ENCODE data around the gene CCT5.

The CCT5 gene

DNA sequence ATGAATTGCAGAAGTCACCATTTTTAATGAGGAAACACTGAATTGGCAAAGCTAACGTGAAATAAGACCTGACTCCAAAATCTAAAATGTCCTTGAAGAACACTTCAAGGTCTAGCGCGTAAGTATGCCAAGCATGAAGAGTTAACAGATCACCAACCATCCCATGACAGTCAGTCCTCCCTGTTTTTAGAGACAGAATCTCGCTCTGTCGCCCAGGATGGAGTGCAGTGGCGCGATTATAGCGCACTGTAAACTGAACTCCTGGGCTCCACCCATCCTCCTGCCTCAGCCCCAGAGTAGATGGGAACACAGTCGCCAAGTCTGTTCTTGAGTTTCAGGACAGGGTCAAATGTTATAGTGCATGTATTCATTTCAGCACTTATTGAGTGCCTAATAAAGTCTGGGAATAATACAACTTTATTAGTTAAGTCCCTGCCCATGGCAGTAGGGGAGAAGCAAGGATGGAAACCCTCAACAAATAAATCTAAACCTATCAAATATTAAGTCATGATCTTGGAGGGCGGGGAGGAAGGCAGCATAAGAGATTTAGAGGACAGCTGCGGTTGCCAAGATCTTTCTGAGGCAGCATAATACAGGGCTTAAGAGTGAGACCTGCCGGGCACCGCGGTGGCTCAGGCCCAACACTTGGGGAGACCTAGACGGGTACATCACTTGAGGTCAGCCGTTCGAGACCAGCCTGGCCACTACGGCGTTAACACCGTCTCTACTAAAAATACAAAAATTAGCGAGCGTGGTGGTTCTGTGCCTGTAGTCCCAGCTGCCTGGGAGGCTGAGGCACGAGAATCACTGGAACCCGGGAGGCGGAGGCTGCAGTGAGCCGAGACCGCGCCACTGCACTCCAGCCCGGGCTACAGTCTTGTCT lies 1.5 kb upstream of the CCT5 start:
- Histone ChIP-seq H3K9ac (ENCODE audit: low read depth, low read length) (peak overlapping the region; percentile 96), H3K4me1 (ENCODE audit: control insufficient read depth, insufficient read depth, low read length) (peaks cover 17% of the 10 kb centered on the region), H3K4me3 (ENCODE audit: low read length) (peak overlapping the region; percentile 85), H3K36me3 (ENCODE audit: insufficient read depth, low read length) (peaks cover 11% of the 10 kb centered on the region), H3K4me2 (ENCODE audit: low read length) (peak overlapping the region; percentile 89), H3K27me3 (ENCODE audit: control insufficient read depth, insufficient read depth, low read length) (no peaks in the 10 kb centered on the region), H3K9me3 (replicated peaks; ENCODE audit: low read length) (no peaks in the 10 kb centered on the region)

DNA sequence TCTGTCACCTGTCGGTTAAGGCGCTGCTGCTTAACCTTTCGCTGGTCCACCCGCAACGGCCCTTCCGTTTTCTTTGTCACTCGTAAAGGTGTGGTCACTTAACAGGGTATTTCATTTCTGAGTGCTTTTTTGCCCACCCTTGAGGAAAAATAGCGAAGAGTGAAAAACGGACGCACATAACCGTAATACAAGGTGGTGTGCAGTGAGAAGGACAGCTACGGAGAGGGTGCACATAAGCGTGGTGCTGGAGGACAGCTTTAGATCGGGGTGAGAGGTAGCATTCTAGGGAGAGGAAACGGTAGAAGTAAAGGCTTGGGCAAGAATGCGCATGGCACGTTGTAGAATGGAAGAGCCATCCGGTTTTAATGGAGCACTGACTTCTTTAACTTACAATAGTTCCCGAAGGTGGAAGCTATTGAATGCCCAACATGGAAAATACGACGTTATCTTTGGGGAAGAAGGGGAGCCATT lies 761 bp downstream of the CCT5 start:
- H3K4me1 ChIP-seq (ENCODE audit: control insufficient read depth, insufficient read depth, low read length), result peaks cover 17% of the 10 kb centered on the region
- peak overlapping the region; percentile 85 for H3K4me3 ChIP-seq (ENCODE audit: low read length)
- no peaks in the 10 kb centered on the region for H3K27me3 ChIP-seq (ENCODE audit: control insufficient read depth, insufficient read depth, low read length)
- H3K4me2 ChIP-seq (ENCODE audit: low read length), result peak overlapping the region; percentile 89
- peaks cover 33% of the 10 kb centered on the region for H3K36me3 ChIP-seq (ENCODE audit: insufficient read depth, low read length)
- no peaks in the 10 kb centered on the region for H3K9me3 ChIP-seq (replicated peaks; ENCODE audit: low read length)
- H3K9ac ChIP-seq (ENCODE audit: low read depth, low read length), result peak overlapping the region; percentile 96

DNA sequence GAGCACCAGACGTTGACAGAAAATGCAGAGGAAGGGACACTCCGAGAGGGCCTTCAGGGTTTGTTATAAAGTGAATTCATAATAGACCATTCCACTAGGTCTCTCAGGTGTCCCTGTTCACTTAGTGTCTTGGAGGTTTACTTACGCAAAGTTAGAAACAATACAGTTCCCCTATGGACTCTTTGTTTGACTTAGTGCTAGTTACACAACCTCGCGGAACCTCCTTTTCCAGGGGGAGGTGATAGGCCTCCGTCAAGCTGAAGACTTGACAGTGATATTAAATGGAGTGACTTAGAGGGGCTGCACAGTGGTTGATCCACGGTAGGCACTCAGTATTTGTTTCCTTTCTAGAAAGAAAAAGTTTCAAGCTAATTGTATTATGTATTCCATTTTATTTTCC lies 1.3 kb downstream of the CCT5 start:
- Histone ChIP-seq H3K4me3 (ENCODE audit: low read length) (peak overlapping the region; percentile 85), H3K9me3 (replicated peaks; ENCODE audit: low read length) (no peaks in the 10 kb centered on the region), H3K9ac (ENCODE audit: low read depth, low read length) (peak overlapping the region; percentile 96), H3K4me1 (ENCODE audit: control insufficient read depth, insufficient read depth, low read length) (peaks cover 17% of the 10 kb centered on the region), H3K27me3 (ENCODE audit: control insufficient read depth, insufficient read depth, low read length) (no peaks in the 10 kb centered on the region), H3K4me2 (ENCODE audit: low read length) (peak overlapping the region; percentile 89), H3K36me3 (ENCODE audit: insufficient read depth, low read length) (peaks cover 39% of the 10 kb centered on the region)

DNA sequence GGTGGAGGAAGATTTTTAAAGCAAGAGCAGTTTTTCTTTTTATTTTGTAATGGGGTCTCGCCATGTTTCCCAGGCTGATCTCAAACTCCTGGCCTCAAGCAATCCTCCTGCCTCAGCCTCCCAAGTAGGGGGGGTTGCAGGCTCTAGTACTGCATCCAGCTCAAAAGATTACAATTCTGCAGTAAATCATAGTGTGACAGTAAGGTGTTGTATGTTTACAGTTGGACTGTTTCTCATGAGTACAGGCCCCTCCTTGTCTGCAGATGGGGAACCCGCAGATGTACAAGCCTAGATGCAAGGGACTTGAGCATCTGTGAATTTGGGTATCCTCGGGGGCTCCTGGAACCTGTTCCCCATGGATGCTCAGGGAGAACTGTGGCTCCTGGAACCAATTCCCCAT lies 3.3 kb downstream of the CCT5 start:
- Histone ChIP-seq H3K27me3 (ENCODE audit: control insufficient read depth, insufficient read depth, low read length) (no peaks in the 10 kb centered on the region), H3K36me3 (ENCODE audit: insufficient read depth, low read length) (peaks cover 59% of the 10 kb centered on the region), H3K9ac (ENCODE audit: low read depth, low read length) (no peak overlapping the region), H3K4me3 (ENCODE audit: low read length) (no peak overlapping the region), H3K4me1 (ENCODE audit: control insufficient read depth, insufficient read depth, low read length) (peaks cover 14% of the 10 kb centered on the region), H3K9me3 (replicated peaks; ENCODE audit: low read length) (no peaks in the 10 kb centered on the region), H3K4me2 (ENCODE audit: low read length) (no peak overlapping the region)

DNA sequence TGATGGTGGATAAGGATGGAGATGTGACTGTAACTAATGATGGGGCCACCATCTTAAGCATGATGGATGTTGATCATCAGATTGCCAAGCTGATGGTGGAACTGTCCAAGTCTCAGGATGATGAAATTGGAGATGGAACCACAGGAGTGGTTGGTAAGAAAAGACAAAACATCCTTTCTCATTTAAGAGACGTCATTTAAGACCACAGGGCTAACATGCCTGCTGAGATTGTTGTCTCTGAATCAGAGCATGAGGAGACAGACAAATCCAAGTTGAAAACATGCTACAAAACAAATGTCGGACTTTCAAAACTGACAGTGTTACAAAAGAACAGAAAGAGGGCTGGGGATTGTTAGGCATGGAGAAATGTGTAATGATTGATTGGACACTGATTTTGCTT lies 4.6 kb downstream of the CCT5 start:
- Histone ChIP-seq H3K36me3 (ENCODE audit: insufficient read depth, low read length) (peaks cover 72% of the 10 kb centered on the region), H3K9me3 (replicated peaks; ENCODE audit: low read length) (no peaks in the 10 kb centered on the region), H3K4me2 (ENCODE audit: low read length) (no peak overlapping the region), H3K9ac (ENCODE audit: low read depth, low read length) (no peak overlapping the region), H3K27me3 (ENCODE audit: control insufficient read depth, insufficient read depth, low read length) (no peaks in the 10 kb centered on the region), H3K4me3 (ENCODE audit: low read length) (no peak overlapping the region), H3K4me1 (ENCODE audit: control insufficient read depth, insufficient read depth, low read length) (peaks cover 9% of the 10 kb centered on the region)

DNA sequence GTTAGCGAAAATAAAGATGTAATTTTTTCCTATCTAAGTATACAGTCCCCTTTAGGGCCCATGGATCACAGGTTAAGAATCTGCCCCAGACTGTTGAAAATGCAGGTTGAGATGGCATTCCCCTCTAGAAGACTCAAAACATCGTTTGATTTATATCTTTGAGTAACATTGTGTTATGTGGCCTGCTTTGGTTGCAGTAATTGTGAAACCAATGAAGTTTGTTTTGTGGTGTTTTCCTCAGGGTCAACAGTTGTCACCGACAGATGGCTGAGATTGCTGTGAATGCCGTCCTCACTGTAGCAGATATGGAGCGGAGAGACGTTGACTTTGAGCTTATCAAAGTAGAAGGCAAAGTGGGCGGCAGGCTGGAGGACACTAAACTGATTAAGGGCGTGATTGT lies 7.8 kb downstream of the CCT5 start:
- no peaks in the 10 kb centered on the region for H3K27me3 ChIP-seq (ENCODE audit: control insufficient read depth, insufficient read depth, low read length)
- peaks cover 96% of the 10 kb centered on the region for H3K36me3 ChIP-seq (ENCODE audit: insufficient read depth, low read length)
- H3K4me1 ChIP-seq (ENCODE audit: control insufficient read depth, insufficient read depth, low read length), result no peaks in the 10 kb centered on the region
- H3K9me3 ChIP-seq (replicated peaks; ENCODE audit: low read length), result no peaks in the 10 kb centered on the region
- H3K9ac ChIP-seq (ENCODE audit: low read depth, low read length), result no peak overlapping the region
- H3K4me2 ChIP-seq (ENCODE audit: low read length), result no peak overlapping the region
- no peak overlapping the region for H3K4me3 ChIP-seq (ENCODE audit: low read length)

DNA sequence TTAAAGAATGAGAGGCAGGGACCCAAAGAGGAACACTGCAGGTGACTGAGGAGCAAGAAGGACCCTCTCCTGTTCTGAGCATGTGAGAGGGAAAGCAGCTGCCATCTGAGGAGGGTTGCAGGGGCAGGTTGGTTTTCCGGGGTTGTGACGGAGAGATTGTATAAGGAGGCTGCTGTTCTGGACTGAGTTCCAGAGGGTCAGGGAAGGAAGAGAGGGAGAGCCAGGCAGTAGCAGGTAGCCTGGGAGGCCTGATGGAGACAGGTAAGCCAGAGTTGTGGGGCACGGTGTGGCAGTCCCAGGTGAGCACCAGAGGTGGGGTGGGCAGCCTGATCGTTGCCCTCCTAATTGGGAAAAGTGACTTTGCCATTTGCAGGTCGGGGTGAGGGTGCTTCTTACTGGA lies 9.8 kb downstream of the CCT5 start:
- H3K27me3 ChIP-seq (ENCODE audit: control insufficient read depth, insufficient read depth, low read length), result no peaks in the 10 kb centered on the region
- peaks cover 98% of the 10 kb centered on the region for H3K36me3 ChIP-seq (ENCODE audit: insufficient read depth, low read length)
- H3K4me3 ChIP-seq (ENCODE audit: low read length), result no peak overlapping the region
- H3K4me2 ChIP-seq (ENCODE audit: low read length), result no peak overlapping the region
- H3K4me1 ChIP-seq (ENCODE audit: control insufficient read depth, insufficient read depth, low read length), result no peaks in the 10 kb centered on the region
- H3K9me3 ChIP-seq (replicated peaks; ENCODE audit: low read length), result no peaks in the 10 kb centered on the region
- H3K9ac ChIP-seq (ENCODE audit: low read depth, low read length), result no peak overlapping the region

DNA sequence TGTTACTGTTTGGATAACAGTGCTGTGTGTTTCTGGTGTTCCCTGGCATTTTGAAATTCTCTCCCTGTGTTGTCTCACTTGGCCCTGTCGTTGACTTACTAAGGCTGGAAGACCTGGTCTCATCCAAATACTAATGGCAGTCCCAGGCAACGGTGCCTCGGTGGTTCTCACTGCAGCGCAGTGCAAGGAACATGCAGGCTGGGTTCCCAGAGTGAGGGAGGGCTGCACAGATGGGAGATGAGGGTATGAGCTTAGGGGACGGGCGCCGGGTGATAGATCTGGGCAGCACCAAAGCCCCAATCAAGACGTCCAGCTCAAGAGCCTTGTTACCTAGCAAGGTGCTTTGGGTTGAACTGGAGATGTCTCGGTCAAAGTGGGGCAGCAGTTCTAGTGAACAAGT lies 11.0 kb downstream of the CCT5 start:
- no peaks in the 10 kb centered on the region for H3K9me3 ChIP-seq (replicated peaks; ENCODE audit: low read length)
- H3K36me3 ChIP-seq (ENCODE audit: insufficient read depth, low read length), result peaks cover 98% of the 10 kb centered on the region
- no peaks in the 10 kb centered on the region for H3K27me3 ChIP-seq (ENCODE audit: control insufficient read depth, insufficient read depth, low read length)
- H3K4me3 ChIP-seq (ENCODE audit: low read length), result no peak overlapping the region
- H3K4me1 ChIP-seq (ENCODE audit: control insufficient read depth, insufficient read depth, low read length), result no peaks in the 10 kb centered on the region
- no peak overlapping the region for H3K4me2 ChIP-seq (ENCODE audit: low read length)
- H3K9ac ChIP-seq (ENCODE audit: low read depth, low read length), result no peak overlapping the region

DNA sequence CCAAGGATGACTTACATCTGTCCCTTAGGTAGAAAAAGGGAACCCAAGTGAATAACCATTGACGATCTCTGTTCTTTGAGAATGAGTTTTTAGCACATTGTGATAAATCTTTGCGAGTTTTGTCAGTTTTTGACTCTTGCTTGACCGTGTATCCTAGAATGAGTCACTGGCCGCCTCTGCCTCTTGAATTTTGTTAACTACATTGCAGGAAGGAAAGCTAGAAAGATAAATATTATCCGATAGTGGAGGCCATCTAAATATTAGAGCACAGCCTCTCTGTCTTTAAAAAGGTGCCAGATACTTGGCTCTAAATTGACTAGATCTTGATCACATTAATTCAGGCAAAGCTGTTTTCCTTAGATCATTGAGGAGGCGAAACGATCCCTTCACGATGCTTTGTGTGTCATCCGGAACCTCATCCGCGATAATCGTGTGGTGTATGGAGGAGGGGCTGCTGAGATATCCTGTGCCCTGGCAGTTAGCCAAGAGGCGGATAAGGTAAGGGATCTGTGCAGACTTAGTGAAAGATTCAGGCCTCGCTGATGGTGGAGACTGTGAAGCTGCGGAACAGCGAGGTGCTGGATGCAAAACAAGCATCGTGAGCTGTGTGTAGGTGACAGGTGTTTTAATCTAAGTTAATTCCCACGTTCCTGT lies 12.2 kb downstream of the CCT5 start:
- no peaks in the 10 kb centered on the region for H3K9me3 ChIP-seq (replicated peaks; ENCODE audit: low read length)
- H3K4me3 ChIP-seq (ENCODE audit: low read length), result no peak overlapping the region
- H3K9ac ChIP-seq (ENCODE audit: low read depth, low read length), result no peak overlapping the region
- H3K27me3 ChIP-seq (ENCODE audit: control insufficient read depth, insufficient read depth, low read length), result no peaks in the 10 kb centered on the region
- H3K4me1 ChIP-seq (ENCODE audit: control insufficient read depth, insufficient read depth, low read length), result peaks cover 3% of the 10 kb centered on the region
- peaks cover 90% of the 10 kb centered on the region for H3K36me3 ChIP-seq (ENCODE audit: insufficient read depth, low read length)
- no peak overlapping the region for H3K4me2 ChIP-seq (ENCODE audit: low read length)

DNA sequence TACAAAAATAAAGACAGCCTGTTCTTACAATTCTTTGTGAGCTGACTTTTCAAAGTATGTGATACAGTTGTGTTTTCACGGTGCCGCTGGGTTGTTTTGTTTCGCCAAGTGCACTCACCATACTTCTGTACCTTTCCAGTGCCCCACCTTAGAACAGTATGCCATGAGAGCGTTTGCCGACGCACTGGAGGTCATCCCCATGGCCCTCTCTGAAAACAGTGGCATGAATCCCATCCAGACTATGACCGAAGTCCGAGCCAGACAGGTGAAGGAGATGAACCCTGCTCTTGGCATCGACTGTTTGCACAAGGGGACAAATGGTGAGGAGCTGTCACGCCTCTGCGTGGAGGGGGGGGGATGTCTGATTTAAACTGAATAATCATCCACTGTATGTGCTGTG lies 12.9 kb downstream of the CCT5 start:
- no peak overlapping the region for H3K9ac ChIP-seq (ENCODE audit: low read depth, low read length)
- no peaks in the 10 kb centered on the region for H3K9me3 ChIP-seq (replicated peaks; ENCODE audit: low read length)
- H3K4me1 ChIP-seq (ENCODE audit: control insufficient read depth, insufficient read depth, low read length), result peaks cover 6% of the 10 kb centered on the region
- no peak overlapping the region for H3K4me2 ChIP-seq (ENCODE audit: low read length)
- H3K4me3 ChIP-seq (ENCODE audit: low read length), result no peak overlapping the region
- no peaks in the 10 kb centered on the region for H3K27me3 ChIP-seq (ENCODE audit: control insufficient read depth, insufficient read depth, low read length)
- H3K36me3 ChIP-seq (ENCODE audit: insufficient read depth, low read length), result peaks cover 82% of the 10 kb centered on the region

DNA sequence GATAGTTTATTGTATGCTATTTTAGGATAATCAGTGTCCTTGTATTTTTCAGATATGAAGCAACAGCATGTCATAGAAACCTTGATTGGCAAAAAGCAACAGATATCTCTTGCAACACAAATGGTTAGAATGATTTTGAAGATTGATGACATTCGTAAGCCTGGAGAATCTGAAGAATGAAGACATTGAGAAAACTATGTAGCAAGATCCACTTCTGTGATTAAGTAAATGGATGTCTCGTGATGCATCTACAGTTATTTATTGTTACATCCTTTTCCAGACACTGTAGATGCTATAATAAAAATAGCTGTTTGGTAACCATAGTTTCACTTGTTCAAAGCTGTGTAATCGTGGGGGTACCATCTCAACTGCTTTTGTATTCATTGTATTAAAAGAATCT lies 14.5 kb downstream of the CCT5 start:
- Histone ChIP-seq H3K27me3 (ENCODE audit: control insufficient read depth, insufficient read depth, low read length) (no peaks in the 10 kb centered on the region), H3K4me1 (ENCODE audit: control insufficient read depth, insufficient read depth, low read length) (peaks cover 6% of the 10 kb centered on the region), H3K4me3 (ENCODE audit: low read length) (no peak overlapping the region), H3K9ac (ENCODE audit: low read depth, low read length) (no peak overlapping the region), H3K36me3 (ENCODE audit: insufficient read depth, low read length) (peaks cover 66% of the 10 kb centered on the region), H3K9me3 (replicated peaks; ENCODE audit: low read length) (no peaks in the 10 kb centered on the region), H3K4me2 (ENCODE audit: low read length) (no peak overlapping the region)

All from skeletal muscle satellite cell (primary cell).